Measurements from ENCODE around the gene TSPEAR. TPM values are rescaled to one million over a fixed set of nuclear protein-coding genes. Genes with fewer than 3 reads are reported as not detected.

Gene TSPEAR
- total RNA-seq, 4 donors from 2014 or later = under 0.01 to 0.23 TPM; not detected in 2

- TF ChIP-seq CTCF (IDR thresholded peaks at IDR 0.05) = no peak
- no peak for TF ChIP-seq EP300 (IDR thresholded peaks at IDR 0.05)
- no peak for TF ChIP-seq POLR2A (IDR thresholded peaks at IDR 0.05; ENCODE audit: low read depth)
- TF ChIP-seq POLR2AphosphoS5 (IDR thresholded peaks at IDR 0.05) = no peak
- 82% methylated on average over 6 of the region's 7 CpGs for WGBS
- intact Hi-C loops (cut with DNase I) = no loop called here
- H3K27ac ChIP-seq (replicated peaks in 1 of 4) = no peak overlapping the region
- DNase-seq (ENCODE audit: extremely low spot score) = peak; percentile 81
- H3K36me3 ChIP-seq = no peaks in the 10 kb centered on the region
- peaks cover 0 to 37% (median 0%) of the 10 kb centered on the region in 4 donors for H3K27me3 ChIP-seq
- H3K4me3 ChIP-seq = no peak overlapping the region
- H3K9me3 ChIP-seq = peaks cover 0 to 25% (median 23%) of the 10 kb centered on the region in 4 donors
- H3K4me1 ChIP-seq = peaks cover 0 to 5% (median 0%) of the 10 kb centered on the region in 4 donors
Observed at GRCh38 chr21:44625756-44626155, 85.6 kb downstream of the TSPEAR start.

- TF ChIP-seq POLR2AphosphoS5 (IDR thresholded peaks at IDR 0.05) (no peak), EP300 (IDR thresholded peaks at IDR 0.05) (no peak), CTCF (IDR thresholded peaks at IDR 0.05) (no peak)
- Histone ChIP-seq H3K36me3 (no peaks in the 10 kb centered on the region), H3K27ac (replicated peaks in 1 of 4) (no peak overlapping the region), H3K4me3 (no peak overlapping the region), H3K4me1 (peaks cover 0 to 5% (median 0%) of the 10 kb centered on the region in 4 donors), H3K9me3 (peaks cover 0 to 30% (median 16%) of the 10 kb centered on the region in 4 donors), H3K27me3 (peaks cover 0 to 28% (median 0%) of the 10 kb centered on the region in 4 donors)
- no peak for DNase-seq (ENCODE audit: extremely low spot score)
- intact Hi-C loops (cut with DNase I) = no loop called here
Observed at GRCh38 chr21:44623575-44623974, 87.8 kb downstream of the TSPEAR start.

- no peak overlapping the region for H3K4me3 ChIP-seq
- no peak for TF ChIP-seq EP300 (IDR thresholded peaks at IDR 0.05)
- no peak for TF ChIP-seq POLR2AphosphoS5 (IDR thresholded peaks at IDR 0.05)
- no peak for TF ChIP-seq POLR2A (IDR thresholded peaks at IDR 0.05; ENCODE audit: low read depth)
- TF ChIP-seq CTCF (IDR thresholded peaks at IDR 0.05) = no peak
- peaks cover 0 to 20% (median 0%) of the 10 kb centered on the region in 4 donors for H3K27me3 ChIP-seq
- peaks cover 0 to 29% (median 14%) of the 10 kb centered on the region in 4 donors for H3K9me3 ChIP-seq
- WGBS = 85% methylated on average over 6 of the region's 6 CpGs
- H3K4me1 ChIP-seq = no peaks in the 10 kb centered on the region
- no peak overlapping the region for H3K27ac ChIP-seq (replicated peaks in 1 of 4)
- intact Hi-C loops (cut with DNase I) = no loop called here
- no peak for DNase-seq (ENCODE audit: extremely low spot score)
- no peaks in the 10 kb centered on the region for H3K36me3 ChIP-seq
Observed at GRCh38 chr21:44619886-44620285, 91.5 kb downstream of the TSPEAR start.

GRCh38 chr21:44618909-44619308 lies 92.5 kb downstream of the TSPEAR start:
- DNase-seq (ENCODE audit: extremely low spot score) = peak; percentile 72
- TF ChIP-seq POLR2AphosphoS5 (IDR thresholded peaks at IDR 0.05) (no peak), CTCF (IDR thresholded peaks at IDR 0.05) (no peak), EP300 (IDR thresholded peaks at IDR 0.05) (no peak), POLR2A (IDR thresholded peaks at IDR 0.05; ENCODE audit: low read depth) (no peak)
- 64% methylated on average over 3 of the region's 3 CpGs for WGBS
- H3K4me1 ChIP-seq = no peaks in the 10 kb centered on the region
- H3K4me3 ChIP-seq = no peak overlapping the region
- H3K36me3 ChIP-seq = no peaks in the 10 kb centered on the region
- intact Hi-C loops (cut with DNase I) = no loop called here
- peaks cover 0 to 27% (median 0%) of the 10 kb centered on the region in 4 donors for H3K27me3 ChIP-seq
- peaks cover 0 to 19% (median 6%) of the 10 kb centered on the region in 4 donors for H3K9me3 ChIP-seq
- H3K27ac ChIP-seq (replicated peaks in 1 of 4) = no peak overlapping the region

GRCh38 chr21:44618504-44618903 lies 92.9 kb downstream of the TSPEAR start:
- 13% methylated on average over 4 of the region's 4 CpGs for WGBS
- peaks cover 0 to 15% (median 2%) of the 10 kb centered on the region in 4 donors for H3K9me3 ChIP-seq
- intact Hi-C loops (cut with DNase I) = no loop called here
- no peaks in the 10 kb centered on the region for H3K4me1 ChIP-seq
- no peak overlapping the region for H3K27ac ChIP-seq (replicated peaks in 1 of 4)
- TF ChIP-seq EP300 (IDR thresholded peaks at IDR 0.05) = no peak
- TF ChIP-seq CTCF (IDR thresholded peaks at IDR 0.05) = peak in 1 of 3 experiments; percentile 17
- DNase-seq (ENCODE audit: extremely low spot score) = peak; percentile 79
- peaks cover 0 to 32% (median 0%) of the 10 kb centered on the region in 4 donors for H3K27me3 ChIP-seq
- no peak overlapping the region for H3K4me3 ChIP-seq
- no peaks in the 10 kb centered on the region for H3K36me3 ChIP-seq
